KMS-11 (cell line): ENCODE measurements around the gene MIB1.
A peak's percentile ranks its signal among the peaks of the same experiment; 100 is the strongest.

Source experiments
- H2AFZ ChIP-seq: fragments of 200-600 bp; sonication (generic); 2 replicates; pipeline ENCODE4 v1.6.1; 2016; ENCODE audit warnings: antibody characterized with exemption, mixed run types, low read depth
- H3K27ac ChIP-seq: fragments of 200-600 bp; sonication (generic); 2 replicates; pipeline ENCODE4 v1.6.1; 2016; ENCODE audit warnings: mild to moderate bottlenecking, mixed run types
- H3K27me3 ChIP-seq: fragments of 200-600 bp; sonication (generic); 2 replicates; pipeline ENCODE4 v1.6.1; 2017; ENCODE audit warnings: mild to moderate bottlenecking, low read depth, mixed run types, moderate library complexity; ENCODE audit not compliant: insufficient read depth
- H3K36me3 ChIP-seq: fragments of 200-600 bp; sonication (generic); 2 replicates; pipeline ENCODE4 v1.6.1; 2017; ENCODE audit warnings: mild to moderate bottlenecking, mixed run types; ENCODE audit not compliant: insufficient read depth
- H3K4me1 ChIP-seq: fragments of 200-600 bp; sonication (generic); 2 replicates; pipeline ENCODE4 v1.6.1; 2016; ENCODE audit warnings: mild to moderate bottlenecking, low read depth, mixed run types; ENCODE audit not compliant: poor library complexity, severe bottlenecking
- H3K4me2 ChIP-seq: fragments of 200-600 bp; sonication (generic); 2 replicates; pipeline ENCODE4 v1.7.0; 2016; ENCODE audit warnings: mild to moderate bottlenecking, mixed run types
- H3K4me3 ChIP-seq: fragments of 200-600 bp; sonication (generic); IDR thresholded peaks from 2 replicates; pipeline ENCODE4 v1.6.1; 2017; ENCODE audit warnings: low read depth, low read length, mixed read lengths; ENCODE audit not compliant: insufficient read depth
- H3K79me2 ChIP-seq: fragments of 200-600 bp; sonication (generic); 2 replicates; pipeline ENCODE4 v1.6.1; 2016; ENCODE audit warnings: low read depth, mixed run types; ENCODE audit not compliant: insufficient read depth
- H3K9ac ChIP-seq: fragments of 200-600 bp; sonication (generic); 2 replicates; pipeline ENCODE4 v1.6.1; 2016; ENCODE audit warnings: mild to moderate bottlenecking, mixed run types
- H4K20me1 ChIP-seq: fragments of 200-600 bp; sonication (generic); 2 replicates; pipeline ENCODE4 v1.6.1; 2016; ENCODE audit warnings: mild to moderate bottlenecking, mixed run types; ENCODE audit not compliant: insufficient read depth
- TF ChIP-seq, protein P1 (sequence below): fragments of 200-600 bp; sonication (generic); conservative IDR thresholded peaks from 2 replicates; pipeline ENCODE4 v1.6.1; 2017; ENCODE audit warnings: low read depth, mild to moderate bottlenecking, antibody characterized with exemption, low read length, moderate library complexity, mixed read lengths

Gene MIB1

DNA sequence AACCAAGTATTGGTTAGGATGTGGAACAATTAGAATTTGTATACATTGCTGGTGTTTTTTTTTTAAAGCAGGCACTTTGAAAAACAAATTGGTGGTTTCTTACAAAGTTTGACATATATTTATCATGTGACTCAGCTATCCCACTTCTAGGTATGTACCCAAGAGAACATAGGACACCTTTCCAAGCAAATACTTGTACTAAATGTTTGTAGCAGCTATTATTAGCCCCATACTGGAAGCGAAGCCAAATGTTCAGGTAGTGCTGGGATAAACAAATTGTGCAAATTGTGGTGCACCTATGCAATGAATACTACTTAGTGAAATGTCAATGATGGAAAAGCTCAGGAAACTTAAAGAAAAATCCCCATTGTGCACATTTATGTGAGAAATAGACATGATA lies 101.0 kb downstream of the MIB1 start:
- Histone ChIP-seq H3K36me3 (peaks cover 4% of the 10 kb centered on the region; the same call in 1 of the 2 replicates), H3K79me2 (no peaks in the 10 kb centered on the region), H4K20me1 (no peaks in the 10 kb centered on the region), H3K9ac (no peak overlapping the region), H3K4me1 (no peaks in the 10 kb centered on the region), H3K4me3 (no peak overlapping the region), H3K27me3 (no peaks in the 10 kb centered on the region), H3K4me2 (no peak overlapping the region), H3K27ac (no peak overlapping the region), H2AFZ (no peak overlapping the region)
- TF ChIP-seq, protein P1, sequence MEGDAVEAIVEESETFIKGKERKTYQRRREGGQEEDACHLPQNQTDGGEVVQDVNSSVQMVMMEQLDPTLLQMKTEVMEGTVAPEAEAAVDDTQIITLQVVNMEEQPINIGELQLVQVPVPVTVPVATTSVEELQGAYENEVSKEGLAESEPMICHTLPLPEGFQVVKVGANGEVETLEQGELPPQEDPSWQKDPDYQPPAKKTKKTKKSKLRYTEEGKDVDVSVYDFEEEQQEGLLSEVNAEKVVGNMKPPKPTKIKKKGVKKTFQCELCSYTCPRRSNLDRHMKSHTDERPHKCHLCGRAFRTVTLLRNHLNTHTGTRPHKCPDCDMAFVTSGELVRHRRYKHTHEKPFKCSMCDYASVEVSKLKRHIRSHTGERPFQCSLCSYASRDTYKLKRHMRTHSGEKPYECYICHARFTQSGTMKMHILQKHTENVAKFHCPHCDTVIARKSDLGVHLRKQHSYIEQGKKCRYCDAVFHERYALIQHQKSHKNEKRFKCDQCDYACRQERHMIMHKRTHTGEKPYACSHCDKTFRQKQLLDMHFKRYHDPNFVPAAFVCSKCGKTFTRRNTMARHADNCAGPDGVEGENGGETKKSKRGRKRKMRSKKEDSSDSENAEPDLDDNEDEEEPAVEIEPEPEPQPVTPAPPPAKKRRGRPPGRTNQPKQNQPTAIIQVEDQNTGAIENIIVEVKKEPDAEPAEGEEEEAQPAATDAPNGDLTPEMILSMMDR, result no peak

DNA sequence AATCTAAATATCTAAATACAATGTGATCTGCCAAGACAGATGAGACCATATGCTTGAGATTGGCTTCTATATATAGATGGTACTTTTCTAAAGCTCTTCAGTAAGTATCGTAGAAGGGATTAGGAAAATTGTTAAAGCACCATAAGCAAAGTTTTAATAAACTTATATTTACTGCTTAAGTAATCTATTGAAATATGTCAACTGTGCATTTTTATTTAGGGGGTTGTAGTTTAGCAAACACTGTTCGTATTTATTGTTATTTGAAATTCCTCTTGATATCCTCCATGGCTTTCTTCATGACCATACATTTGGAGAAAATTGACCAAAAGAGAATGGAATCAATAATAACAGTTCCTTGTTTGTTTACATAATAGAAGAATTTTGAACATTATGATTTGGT lies 102.7 kb downstream of the MIB1 start:
- Histone ChIP-seq H3K79me2 (no peaks in the 10 kb centered on the region), H3K4me3 (no peak overlapping the region), H2AFZ (no peak overlapping the region), H3K27ac (no peak overlapping the region), H4K20me1 (no peaks in the 10 kb centered on the region), H3K9ac (no peak overlapping the region), H3K27me3 (no peaks in the 10 kb centered on the region), H3K36me3 (peaks cover 8% of the 10 kb centered on the region; the same call in 1 of the 2 replicates), H3K4me2 (no peak overlapping the region), H3K4me1 (no peaks in the 10 kb centered on the region)
- TF ChIP-seq, protein P1, result no peak

DNA sequence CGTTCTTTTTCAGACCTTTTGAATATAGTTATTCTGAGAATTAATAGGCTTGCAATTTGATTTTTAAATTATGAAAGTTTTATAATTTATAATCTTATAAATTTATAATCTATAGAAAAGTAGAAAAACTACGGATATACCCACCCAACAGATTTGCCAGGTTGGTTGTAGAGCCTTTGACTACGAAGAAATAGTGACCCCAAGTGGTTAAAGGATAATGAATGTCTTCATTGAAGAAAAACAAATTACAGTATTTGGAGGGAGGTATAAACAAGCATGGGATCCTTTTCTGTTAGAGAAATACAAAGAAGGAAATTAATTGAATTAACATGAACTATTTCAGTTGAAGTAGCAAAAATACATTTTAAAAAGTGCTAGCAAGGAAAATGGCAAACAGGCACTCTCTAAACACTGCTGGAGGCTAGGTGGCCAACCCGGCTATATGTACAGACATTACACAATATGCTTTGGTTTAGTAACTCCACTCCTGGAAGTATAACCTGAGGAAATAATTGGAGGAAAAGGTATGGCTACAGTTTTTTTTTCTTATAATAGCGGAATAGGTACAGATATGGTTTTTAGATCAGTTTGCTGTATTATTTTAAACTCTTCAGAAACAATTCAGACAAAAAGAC lies 110.9 kb downstream of the MIB1 start:
- Histone ChIP-seq H4K20me1 (peaks cover 2% of the 10 kb centered on the region), H2AFZ (no peak overlapping the region), H3K9ac (no peak overlapping the region), H3K27ac (no peak overlapping the region), H3K4me2 (no peak overlapping the region), H3K4me1 (peaks cover 35% of the 10 kb centered on the region), H3K27me3 (no peaks in the 10 kb centered on the region), H3K4me3 (no peak overlapping the region), H3K79me2 (no peaks in the 10 kb centered on the region), H3K36me3 (0 out of 2 replicates have a peak, but pooled peaks cover 4% of the 10 kb centered on the region)
- TF ChIP-seq, protein P1, result peak; percentile 18; the same call in 1 of the 2 replicates

DNA sequence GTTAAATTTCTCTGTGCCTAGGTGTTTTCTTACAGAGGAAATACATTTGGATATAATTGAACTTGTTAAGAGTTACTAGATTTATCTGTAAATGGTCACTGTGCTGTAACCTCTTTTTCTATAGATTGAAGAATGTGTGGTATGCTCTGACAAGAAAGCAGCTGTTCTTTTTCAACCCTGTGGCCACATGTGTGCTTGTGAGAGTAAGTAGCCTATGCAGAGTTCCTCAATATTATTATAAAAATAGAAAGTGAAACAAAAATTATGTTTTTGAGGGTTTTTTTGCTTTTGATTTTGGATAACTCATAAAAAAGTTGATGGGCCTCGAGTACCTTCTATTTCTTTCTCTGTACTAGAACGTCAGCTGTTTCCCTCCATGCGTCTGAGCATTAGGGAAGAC lies 112.4 kb downstream of the MIB1 start:
- peaks cover 2% of the 10 kb centered on the region for H4K20me1 ChIP-seq
- peaks cover 40% of the 10 kb centered on the region for H3K4me1 ChIP-seq
- H3K79me2 ChIP-seq, result no peaks in the 10 kb centered on the region
- peak overlapping the region; percentile 14; the same call in 1 of the 2 replicates for H3K27ac ChIP-seq
- H2AFZ ChIP-seq, result no peak overlapping the region
- no peak overlapping the region for H3K4me3 ChIP-seq
- no peaks in the 10 kb centered on the region for H3K36me3 ChIP-seq
- no peaks in the 10 kb centered on the region for H3K27me3 ChIP-seq
- peak overlapping the region; percentile 69 for H3K4me2 ChIP-seq
- TF ChIP-seq, protein P1, result no peak
- no peak overlapping the region for H3K9ac ChIP-seq
